Measurements from ENCODE around the gene TAS2R16.
"Not testable (repeated sequence)": the region's sequence is repeated elsewhere in the genome, so short reads cannot be mapped to it uniquely, and the experiment has no call there.

The TAS2R16 gene

DNA sequence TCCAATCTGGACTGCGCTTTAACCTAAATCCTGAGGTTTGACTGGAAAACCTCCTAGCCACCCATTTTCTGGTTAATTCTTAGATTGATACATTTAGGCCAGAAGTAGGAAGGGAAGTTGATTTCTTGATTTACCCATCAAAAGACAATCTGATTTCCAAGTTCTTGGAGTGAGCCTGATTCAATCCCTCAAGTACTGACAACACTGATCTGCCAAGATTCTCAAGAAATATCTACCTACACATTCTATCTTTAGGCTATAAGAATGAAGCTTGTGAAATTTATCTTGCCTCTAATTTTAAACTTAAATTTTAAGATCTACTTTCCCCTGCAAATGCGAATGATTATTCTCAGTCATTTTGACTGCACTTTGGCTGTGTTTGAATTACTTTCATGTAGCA lies 5.9 kb downstream of the TAS2R16 start:
- no peaks in the 10 kb centered on the region for H3K36me3 Mint-ChIP-seq (ENCODE audit: low read depth)

DNA sequence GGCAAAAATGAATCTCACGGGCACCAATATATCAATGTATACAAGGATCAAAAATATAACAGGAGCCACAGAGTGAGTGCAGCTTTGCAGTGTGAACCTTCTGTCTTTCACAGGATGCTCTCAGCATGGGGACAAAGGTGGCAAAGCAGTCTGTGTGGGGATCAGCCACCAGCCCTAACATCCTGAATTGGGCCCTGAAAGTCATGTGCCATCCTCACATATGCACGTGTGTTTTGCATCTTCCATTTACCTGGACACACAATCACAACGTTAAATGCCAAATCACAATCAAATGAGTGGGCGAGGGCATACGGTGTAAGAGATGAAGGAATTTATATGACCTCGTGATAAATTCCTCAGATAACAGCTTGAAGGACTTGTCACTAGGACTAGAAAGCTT lies 6.5 kb downstream of the TAS2R16 start:
- Mint-ChIP-seq H3K27me3 (no peaks in the 10 kb centered on the region), H3K36me3 (ENCODE audit: low read depth) (no peaks in the 10 kb centered on the region), H3K9me3 (no peaks in the 10 kb centered on the region), H3K4me3 (no peak overlapping the region), H3K4me1 (no peaks in the 10 kb centered on the region), H3K27ac (no peak overlapping the region)
- DNase-seq (no peak), ATAC-seq (no peak)

More for the DNA sequence above, 5.9 kb downstream of the TAS2R16 start:
- no peaks in the 10 kb centered on the region for H3K27me3 Mint-ChIP-seq
- no peak overlapping the region for H3K4me3 Mint-ChIP-seq
- ATAC-seq (no peak), DNase-seq (no peak)
- no peaks in the 10 kb centered on the region for H3K9me3 Mint-ChIP-seq
- H3K4me1 Mint-ChIP-seq: no peaks in the 10 kb centered on the region
- no peak overlapping the region for H3K27ac Mint-ChIP-seq

DNA sequence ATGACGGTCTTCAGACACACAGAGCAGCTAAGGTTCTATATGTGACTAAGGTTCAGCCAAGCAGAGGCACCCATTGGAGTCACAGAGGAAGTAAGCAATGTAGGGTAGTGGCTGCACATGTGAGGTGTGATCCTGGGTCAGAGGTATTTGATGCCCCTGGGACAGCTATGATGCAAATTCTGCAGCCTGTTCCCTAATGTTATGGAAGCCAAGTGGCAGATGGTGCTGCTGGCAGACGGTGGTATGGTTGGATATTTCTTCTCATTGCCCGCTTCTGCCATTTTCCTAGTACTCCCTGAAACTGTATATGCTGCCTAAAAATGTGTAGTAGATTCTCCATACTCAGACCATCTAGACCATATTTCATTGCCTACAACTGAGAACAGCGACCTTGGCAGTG lies 7.2 kb downstream of the TAS2R16 start:
- Mint-ChIP-seq H3K9me3 (no peaks in the 10 kb centered on the region), H3K27ac (no peak overlapping the region), H3K36me3 (ENCODE audit: low read depth) (no peaks in the 10 kb centered on the region), H3K4me3 (no peak overlapping the region), H3K27me3 (no peaks in the 10 kb centered on the region), H3K4me1 (no peaks in the 10 kb centered on the region)
- DNase-seq (no peak), ATAC-seq (no peak)

DNA sequence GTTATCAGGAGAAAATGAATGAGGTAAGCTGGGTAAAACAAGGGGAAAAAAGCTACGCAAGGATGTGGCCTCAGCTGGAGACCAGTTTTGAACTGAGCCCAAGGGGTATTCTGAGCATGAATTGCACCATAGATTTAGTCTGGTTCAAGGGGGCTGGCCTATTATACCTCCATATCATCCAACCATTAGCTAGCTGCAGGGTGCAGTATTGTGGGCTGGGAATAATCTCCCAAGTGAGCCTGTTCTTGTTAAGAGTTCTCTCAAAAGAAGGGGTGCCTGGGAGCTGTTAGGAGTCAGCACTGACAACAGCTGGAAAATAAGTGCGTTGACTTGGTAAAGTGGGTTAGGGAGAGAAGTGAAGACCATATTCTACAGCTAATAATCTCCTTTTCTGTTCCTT lies 8.0 kb downstream of the TAS2R16 start:
- no peaks in the 10 kb centered on the region for H3K36me3 Mint-ChIP-seq (ENCODE audit: low read depth)
- H3K27me3 Mint-ChIP-seq: no peaks in the 10 kb centered on the region
- H3K4me1 Mint-ChIP-seq: no peaks in the 10 kb centered on the region
- H3K4me3 Mint-ChIP-seq: no peak overlapping the region
- DNase-seq (no peak), ATAC-seq (no peak)
- no peak overlapping the region for H3K27ac Mint-ChIP-seq
- no peaks in the 10 kb centered on the region for H3K9me3 Mint-ChIP-seq

DNA sequence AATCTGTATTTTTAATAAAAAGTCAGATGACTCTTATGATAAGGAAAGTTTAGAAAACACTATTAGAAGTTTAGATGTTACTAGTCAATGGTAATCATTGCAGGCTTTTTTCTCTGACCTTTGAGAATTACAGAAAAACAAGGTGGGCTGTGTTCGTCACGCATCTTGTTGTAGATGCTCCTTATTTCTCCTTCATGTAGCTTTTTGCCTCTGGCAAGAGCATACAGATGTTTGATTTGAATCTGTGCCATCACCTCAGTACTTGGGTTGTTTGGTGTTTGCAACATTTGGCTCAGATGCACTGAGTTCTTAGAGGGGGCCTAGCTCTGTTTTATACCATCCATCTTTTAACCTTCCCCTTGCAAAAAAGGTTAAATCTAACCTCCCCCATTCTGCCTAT lies 11.5 kb downstream of the TAS2R16 start:
- Mint-ChIP-seq H3K9me3 (peaks cover 4% of the 10 kb centered on the region), H3K4me1 (no peaks in the 10 kb centered on the region), H3K27ac (no peak overlapping the region), H3K27me3 (no peaks in the 10 kb centered on the region), H3K36me3 (ENCODE audit: low read depth) (no peaks in the 10 kb centered on the region), H3K4me3 (no peak overlapping the region)
- DNase-seq: no peak
- ATAC-seq: no peak

DNA sequence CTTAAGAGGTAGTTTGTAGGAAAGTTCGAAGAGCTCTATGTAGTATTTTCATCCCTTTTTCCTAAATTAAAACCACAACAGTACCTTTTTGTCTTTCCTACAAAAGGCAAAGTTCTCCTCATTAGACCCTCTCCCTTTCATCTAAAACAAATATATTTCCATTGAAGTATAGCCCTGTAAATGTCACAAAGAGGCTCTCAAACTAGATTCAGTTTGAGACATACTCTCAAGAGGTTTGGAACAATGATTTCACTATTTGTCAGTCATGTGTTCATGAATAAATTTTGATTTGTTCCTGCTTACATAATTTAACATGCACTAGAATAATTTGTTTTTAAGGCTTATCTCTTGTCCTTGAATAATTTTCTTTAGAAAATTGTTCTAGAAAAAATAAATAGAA lies 12.2 kb downstream of the TAS2R16 start:
- H3K27me3 Mint-ChIP-seq: no peaks in the 10 kb centered on the region
- peaks cover 4% of the 10 kb centered on the region for H3K9me3 Mint-ChIP-seq
- H3K36me3 Mint-ChIP-seq (ENCODE audit: low read depth): no peaks in the 10 kb centered on the region
- no peak for ATAC-seq
- no peak overlapping the region for H3K27ac Mint-ChIP-seq
- DNase-seq: no peak
- no peak overlapping the region for H3K4me3 Mint-ChIP-seq
- no peaks in the 10 kb centered on the region for H3K4me1 Mint-ChIP-seq

DNA sequence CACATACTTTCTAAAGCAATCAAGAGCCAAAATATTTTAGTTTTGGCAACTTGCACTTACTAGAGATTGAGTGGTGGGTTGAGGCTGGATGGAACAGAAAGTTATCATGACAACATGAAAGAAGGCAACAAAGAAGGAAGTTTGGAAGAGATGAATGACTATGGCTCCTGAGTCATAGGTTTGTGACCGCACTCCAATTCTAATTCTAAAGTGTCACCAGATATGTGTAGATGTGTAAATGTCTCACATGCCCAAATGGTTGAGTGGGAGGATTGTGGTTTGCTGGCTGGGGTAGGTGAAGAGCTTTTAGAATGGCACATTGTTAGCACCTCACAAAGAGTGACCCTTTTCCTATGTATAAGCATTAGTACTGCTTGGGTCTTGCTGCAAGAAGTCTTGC lies 20.2 kb downstream of the TAS2R16 start:
- H3K4me3 Mint-ChIP-seq: no peak overlapping the region
- H3K27ac Mint-ChIP-seq: no peak overlapping the region
- H3K27me3 Mint-ChIP-seq: no peaks in the 10 kb centered on the region
- H3K36me3 Mint-ChIP-seq (ENCODE audit: low read depth): no peaks in the 10 kb centered on the region
- H3K9me3 Mint-ChIP-seq: no peaks in the 10 kb centered on the region
- no peak for DNase-seq
- H3K4me1 Mint-ChIP-seq: no peaks in the 10 kb centered on the region
- ATAC-seq: no peak

DNA sequence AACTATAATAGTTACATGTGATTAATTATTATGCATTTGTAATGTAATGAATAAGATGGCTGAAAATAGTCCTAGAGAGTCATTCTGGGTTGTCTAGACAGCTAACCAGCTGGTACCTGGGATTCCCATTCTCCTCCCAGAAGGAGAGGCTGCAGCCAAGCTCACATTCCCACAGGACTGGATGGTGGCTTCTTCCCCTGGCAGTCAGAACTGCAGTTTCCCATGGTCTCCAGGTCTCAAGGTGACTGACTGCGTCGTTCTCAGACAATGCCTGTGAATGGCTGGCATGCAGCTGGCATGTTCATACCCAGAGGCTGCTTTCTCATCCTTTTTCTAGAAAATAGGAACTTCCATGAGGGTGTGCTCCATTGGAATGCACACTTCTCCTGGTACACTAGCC lies 21.3 kb downstream of the TAS2R16 start:
- no peak for ATAC-seq
- no peak overlapping the region for H3K27ac Mint-ChIP-seq
- DNase-seq: no peak
- no peaks in the 10 kb centered on the region for H3K27me3 Mint-ChIP-seq
- no peaks in the 10 kb centered on the region for H3K9me3 Mint-ChIP-seq
- H3K4me3 Mint-ChIP-seq: no peak overlapping the region
- H3K36me3 Mint-ChIP-seq (ENCODE audit: low read depth): no peaks in the 10 kb centered on the region
- H3K4me1 Mint-ChIP-seq: no peaks in the 10 kb centered on the region

DNA sequence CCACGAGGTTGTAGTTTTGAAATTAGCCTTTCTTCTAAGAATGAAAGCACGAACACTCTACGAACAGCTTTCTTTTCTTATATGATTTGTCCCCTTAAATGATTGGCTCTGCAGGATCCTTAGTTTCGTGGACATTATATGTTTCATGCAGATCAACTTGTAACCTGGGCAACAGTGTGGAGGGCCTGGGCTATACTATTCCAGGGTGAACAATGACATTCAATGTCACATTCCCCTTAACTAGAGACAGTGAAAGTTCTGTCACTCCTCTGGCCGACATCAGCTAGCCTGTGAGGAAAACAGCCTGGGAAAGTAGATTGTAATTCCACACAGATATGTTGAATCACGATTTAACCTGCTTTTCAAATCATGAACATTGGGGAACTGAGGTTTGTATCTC lies 23.4 kb downstream of the TAS2R16 start:
- no peak overlapping the region for H3K4me3 Mint-ChIP-seq
- no peaks in the 10 kb centered on the region for H3K4me1 Mint-ChIP-seq
- no peak for ATAC-seq
- H3K27ac Mint-ChIP-seq: no peak overlapping the region
- no peaks in the 10 kb centered on the region for H3K9me3 Mint-ChIP-seq
- DNase-seq: no peak
- H3K27me3 Mint-ChIP-seq: no peaks in the 10 kb centered on the region
- H3K36me3 Mint-ChIP-seq (ENCODE audit: low read depth): no peaks in the 10 kb centered on the region

DNA sequence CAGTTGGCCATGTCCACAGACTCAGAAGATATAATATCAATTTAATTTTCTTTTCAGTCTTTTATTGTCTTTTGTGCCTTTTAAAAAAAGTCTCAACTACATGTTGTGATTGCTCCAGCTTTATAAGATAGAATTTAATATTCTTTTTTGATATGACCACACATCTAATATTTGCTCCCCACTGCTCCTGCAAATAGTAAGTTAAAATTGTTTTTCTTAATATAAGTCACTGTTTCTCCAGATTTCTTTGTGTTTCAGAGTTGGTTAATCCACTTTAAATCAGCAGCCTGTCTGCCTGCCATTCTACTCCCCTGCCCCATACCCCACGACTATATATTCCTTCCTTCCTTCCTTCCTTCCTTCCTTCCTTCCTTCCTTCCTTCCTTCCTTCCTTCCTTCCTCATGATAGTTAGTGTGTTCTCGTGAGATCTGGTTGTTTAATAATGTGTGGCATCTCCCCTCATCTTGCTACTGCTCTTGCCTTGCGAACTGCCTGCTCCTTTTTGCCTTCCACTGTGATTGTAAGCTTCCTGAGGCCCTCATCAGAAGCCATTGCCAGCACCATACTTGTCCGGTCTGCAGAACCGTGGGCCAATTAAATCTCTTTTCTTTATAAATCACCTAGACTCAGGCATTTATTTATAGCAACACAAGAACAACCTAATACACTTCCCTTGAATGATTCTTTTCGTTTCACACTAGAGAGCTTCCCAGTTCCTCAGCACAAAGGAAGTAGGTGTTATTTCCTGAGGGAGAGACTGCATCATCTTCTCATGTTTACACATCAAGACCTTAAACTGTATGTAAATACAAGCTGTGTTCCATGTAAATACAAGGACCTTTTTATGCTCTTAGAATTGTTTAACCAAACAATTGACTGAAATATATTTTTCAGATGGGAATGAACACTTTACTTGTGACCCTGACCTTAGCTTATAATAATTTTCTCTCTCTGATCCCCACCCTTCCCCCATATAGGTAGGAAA lies 24.5 kb downstream of the TAS2R16 start:
- Mint-ChIP-seq H3K9me3 (no peaks in the 10 kb centered on the region), H3K4me1 (no peaks in the 10 kb centered on the region), H3K27me3 (no peaks in the 10 kb centered on the region), H3K36me3 (ENCODE audit: low read depth) (no peaks in the 10 kb centered on the region), H3K27ac (no peak overlapping the region), H3K4me3 (no peak overlapping the region)
- ATAC-seq (no peak), DNase-seq (no peak)

DNA sequence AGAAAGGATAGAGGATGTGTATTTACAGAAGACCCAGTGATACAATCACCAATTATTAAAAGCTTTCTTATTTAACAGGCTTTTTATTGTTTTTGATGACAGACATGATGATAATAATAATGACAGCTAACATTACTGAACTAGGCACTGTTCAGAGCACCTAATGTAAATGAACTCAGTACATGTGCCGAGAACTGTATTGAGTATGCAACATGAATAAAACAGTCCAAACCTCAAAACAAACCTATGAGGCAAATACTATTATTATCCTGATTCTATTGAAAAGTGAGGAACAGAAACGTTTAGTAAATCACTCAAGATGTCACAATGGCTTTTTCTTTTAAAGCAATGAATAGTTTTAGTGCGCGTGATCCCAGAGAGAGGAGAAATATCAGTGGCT lies 27.1 kb downstream of the TAS2R16 start:
- Mint-ChIP-seq H3K4me1 (no peaks in the 10 kb centered on the region), H3K4me3 (no peak overlapping the region), H3K36me3 (ENCODE audit: low read depth) (no peaks in the 10 kb centered on the region), H3K27me3 (no peaks in the 10 kb centered on the region), H3K9me3 (no peaks in the 10 kb centered on the region), H3K27ac (no peak overlapping the region)
- ATAC-seq: no peak
- DNase-seq: no peak

DNA sequence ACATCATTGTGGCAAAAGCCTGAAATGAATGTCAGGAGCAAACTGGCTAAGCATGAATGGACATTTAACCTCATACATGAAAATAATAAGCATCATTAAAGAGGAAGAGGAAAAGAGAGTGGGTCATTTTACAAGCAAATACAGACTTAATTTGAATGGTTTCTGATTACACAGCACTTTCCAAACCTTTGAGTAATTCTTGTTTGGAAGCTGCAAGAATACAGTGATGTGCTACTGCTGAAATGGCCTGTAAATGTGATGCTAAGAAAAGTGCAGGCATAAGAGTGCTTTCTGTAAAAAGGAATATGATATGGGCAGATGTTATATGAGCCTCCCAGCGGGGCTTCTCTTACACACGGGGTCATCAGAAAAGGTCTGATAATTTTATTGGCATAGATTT lies 30.2 kb downstream of the TAS2R16 start:
- ATAC-seq: no peak
- no peaks in the 10 kb centered on the region for H3K9me3 Mint-ChIP-seq
- no peaks in the 10 kb centered on the region for H3K27me3 Mint-ChIP-seq
- H3K4me3 Mint-ChIP-seq: no peak overlapping the region
- H3K4me1 Mint-ChIP-seq: no peaks in the 10 kb centered on the region
- no peaks in the 10 kb centered on the region for H3K36me3 Mint-ChIP-seq (ENCODE audit: low read depth)
- no peak for DNase-seq
- H3K27ac Mint-ChIP-seq: no peak overlapping the region

DNA sequence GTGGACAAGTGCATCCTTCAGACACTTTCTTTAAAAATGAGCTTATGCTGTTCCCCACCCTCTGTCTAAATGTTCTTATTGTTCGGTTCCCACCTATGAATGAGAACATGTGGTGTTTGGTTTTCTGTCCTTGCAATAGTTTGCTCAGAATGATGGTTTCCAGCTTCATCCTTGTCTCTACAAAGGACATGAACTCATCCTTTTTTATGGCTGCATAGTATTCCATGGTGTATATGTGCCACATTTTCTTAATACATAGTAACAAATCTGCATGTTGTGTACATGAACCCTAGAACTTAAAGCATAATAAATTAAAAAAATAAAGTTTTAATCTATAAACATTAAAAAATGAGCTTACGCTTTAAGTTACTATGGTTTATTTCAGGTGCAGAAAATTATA lies 41.8 kb downstream of the TAS2R16 start:
- H3K9me3 Mint-ChIP-seq; H3K27ac Mint-ChIP-seq; H3K27me3 Mint-ChIP-seq; H3K4me1 Mint-ChIP-seq; H3K4me3 Mint-ChIP-seq; DNase-seq; H3K36me3 Mint-ChIP-seq (ENCODE audit: low read depth); ATAC-seq: not testable (repeated sequence)

DNA sequence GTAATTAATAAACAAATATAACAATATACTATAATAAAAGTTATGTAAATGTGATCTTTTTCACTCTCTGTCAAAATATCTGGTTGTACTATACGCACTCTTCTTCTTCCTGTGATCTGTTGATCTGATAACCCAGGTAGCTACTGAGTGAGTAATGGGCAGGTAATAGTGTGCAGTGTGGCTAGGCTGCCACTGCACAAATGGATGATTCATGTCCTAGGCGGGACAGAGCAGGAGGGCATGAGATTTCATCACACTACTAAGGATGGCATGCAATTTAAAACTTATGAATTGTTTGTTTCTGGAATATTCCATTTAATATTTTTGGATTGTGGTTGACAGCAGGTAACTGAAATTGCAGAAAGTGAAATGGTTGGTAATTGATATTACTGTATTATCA lies 44.5 kb downstream of the TAS2R16 start:
- Mint-ChIP-seq H3K9me3 (no peaks in the 10 kb centered on the region), H3K4me1 (no peaks in the 10 kb centered on the region), H3K4me3 (no peak overlapping the region), H3K27ac (no peak overlapping the region), H3K36me3 (ENCODE audit: low read depth) (no peaks in the 10 kb centered on the region), H3K27me3 (peaks cover 2% of the 10 kb centered on the region)
- no peak for ATAC-seq
- DNase-seq: no peak

DNA sequence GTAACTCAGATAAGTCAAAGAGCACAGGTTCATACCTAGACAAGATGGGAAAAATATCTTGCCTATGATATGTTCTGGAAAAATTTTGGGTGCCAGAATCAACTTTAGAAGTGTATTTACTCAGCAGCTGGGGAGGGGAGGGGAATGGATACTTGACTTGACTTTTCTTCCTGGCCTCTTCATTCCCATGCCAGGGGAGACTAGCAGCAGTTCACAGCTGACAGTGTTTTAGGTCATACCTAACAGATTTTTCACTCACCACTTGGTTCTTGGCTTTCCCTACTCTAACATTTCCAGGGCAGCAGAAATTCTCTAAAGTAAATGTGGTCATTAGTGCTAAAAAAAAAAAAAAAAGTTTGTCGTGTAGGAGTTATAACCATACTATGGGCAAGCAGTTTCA lies 46.3 kb downstream of the TAS2R16 start:
- DNase-seq (no peak), ATAC-seq (no peak)
- H3K9me3 Mint-ChIP-seq: peaks cover 4% of the 10 kb centered on the region
- H3K4me1 Mint-ChIP-seq: no peaks in the 10 kb centered on the region
- no peak overlapping the region for H3K4me3 Mint-ChIP-seq
- H3K36me3 Mint-ChIP-seq (ENCODE audit: low read depth): no peaks in the 10 kb centered on the region
- peaks cover 2% of the 10 kb centered on the region for H3K27me3 Mint-ChIP-seq
- no peak overlapping the region for H3K27ac Mint-ChIP-seq

Data from activated naive CD8-positive, alpha-beta T cell treated with anti-CD3 and anti-CD28 coated beads, Interleukin-2, amount 50 U/mL, for 24 hours (primary cell).